Measurements from ENCODE around the gene SMIM5.

SMIM5 gene

GRCh38 chr17:75603123-75603522 lies 30.1 kb upstream of the SMIM5 start:
- DNase-seq (ENCODE audit: low read depth, low spot score): no peak

DNA sequence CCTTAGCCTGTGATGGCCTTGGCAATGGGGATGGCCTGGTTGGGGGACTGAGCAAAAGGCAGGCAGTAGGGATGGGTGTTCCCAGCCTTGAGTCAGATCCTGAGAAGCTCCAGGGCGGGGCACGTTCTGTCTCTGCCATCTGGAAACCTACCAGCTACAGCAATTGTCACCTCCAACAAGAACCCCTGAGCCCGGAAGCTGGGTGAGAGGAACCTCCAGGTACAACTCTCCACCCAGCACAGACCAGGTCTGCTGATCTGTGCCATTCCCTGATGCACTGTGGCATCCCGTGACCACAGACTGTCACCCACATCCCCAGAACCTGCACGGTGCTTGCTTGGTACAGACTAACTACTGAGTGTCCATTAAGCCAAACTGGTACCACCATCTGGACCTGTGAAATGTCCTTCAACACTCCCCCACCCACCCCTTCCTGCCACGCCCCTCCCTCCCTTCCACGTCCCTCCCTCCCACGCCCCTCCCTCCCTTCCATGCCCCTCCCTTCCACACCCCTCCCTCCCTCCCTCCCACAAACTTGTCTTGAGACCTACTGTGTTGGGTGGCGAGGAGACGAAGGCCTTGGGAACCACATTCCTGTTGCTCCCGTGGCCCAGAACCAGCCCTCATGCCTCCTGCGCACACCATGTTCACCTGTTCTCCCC lies 29.1 kb upstream of the SMIM5 start:
- no peak for DNase-seq (ENCODE audit: low read depth, low spot score)

GRCh38 chr17:75605790-75606189 lies 27.4 kb upstream of the SMIM5 start:
- no peak for DNase-seq (ENCODE audit: low read depth, low spot score)

GRCh38 chr17:75607086-75607485 lies 26.1 kb upstream of the SMIM5 start:
- DNase-seq (ENCODE audit: low read depth, low spot score): no peak

DNA sequence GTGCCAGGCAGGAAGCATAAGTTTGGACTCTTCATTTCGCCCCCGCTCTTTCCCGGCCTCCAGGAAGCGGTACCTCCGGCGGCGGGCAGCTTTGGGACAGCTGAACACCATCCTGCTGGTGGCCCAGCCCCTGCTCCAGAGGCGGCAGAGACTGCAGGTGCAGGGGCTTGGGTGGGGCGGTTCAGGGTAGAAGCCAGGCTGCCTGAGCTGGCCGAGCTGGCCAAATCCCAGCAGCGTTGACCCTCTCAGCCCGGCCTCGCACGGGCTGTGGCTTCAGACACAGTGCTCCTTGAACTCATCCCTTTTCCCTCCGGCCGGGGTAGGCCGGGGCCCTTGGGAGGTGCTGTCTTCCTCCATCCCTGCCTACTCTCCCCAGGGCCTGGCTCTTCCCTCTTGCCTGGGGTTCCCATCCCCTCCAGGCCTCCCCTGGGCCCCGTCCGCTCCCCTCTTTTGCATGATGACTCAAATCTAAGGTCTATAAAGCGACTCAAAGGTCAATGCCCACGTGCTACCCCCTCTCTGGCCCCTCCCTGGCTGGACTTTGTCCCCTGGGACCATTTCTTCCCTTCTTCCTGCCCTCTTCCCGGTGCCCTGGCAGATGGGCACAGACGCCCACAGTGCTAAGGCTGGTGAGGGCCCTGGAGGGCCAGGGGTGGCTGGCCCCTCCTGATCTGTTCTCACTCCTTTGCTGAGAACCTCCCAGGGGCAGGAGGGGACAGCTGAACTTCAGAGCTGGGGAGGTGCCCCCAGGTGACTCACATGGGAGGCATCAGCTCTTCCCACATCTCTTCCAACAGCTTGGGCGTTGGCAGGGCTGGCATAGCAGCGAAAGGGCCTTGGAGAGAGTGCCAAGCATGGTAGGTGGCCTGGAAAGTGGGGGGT lies 22.9 kb upstream of the SMIM5 start:
- no peak for DNase-seq (ENCODE audit: low read depth, low spot score)

DNA sequence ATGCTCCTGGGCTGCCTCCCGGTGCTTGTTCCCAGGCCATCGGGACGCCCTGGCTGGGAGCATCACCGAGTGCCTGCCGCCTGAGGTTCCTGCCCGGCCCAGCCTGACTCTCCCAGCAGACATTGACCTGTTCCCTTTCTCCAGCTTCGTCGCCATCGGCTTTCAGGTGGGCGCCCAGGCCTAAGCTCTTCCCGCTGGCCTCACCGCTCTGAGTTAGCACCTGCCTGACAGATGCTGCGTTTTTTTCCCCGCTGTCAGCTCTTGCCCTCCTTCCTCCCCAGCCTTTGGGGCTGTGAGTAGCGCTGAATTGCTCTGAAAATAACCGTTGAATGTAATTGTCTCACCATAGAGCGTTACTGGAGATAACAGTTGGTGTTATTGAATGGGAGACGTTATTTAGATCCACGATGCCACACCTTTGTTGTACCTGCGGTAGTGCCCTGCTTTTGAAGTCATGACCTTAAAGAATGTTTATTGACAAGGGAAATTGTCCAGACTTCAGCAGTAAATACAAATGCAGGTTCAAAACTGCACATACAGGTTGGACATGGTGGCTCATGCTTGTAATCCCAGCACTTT lies 21.3 kb upstream of the SMIM5 start:
- no peak for DNase-seq (ENCODE audit: low read depth, low spot score)

DNA sequence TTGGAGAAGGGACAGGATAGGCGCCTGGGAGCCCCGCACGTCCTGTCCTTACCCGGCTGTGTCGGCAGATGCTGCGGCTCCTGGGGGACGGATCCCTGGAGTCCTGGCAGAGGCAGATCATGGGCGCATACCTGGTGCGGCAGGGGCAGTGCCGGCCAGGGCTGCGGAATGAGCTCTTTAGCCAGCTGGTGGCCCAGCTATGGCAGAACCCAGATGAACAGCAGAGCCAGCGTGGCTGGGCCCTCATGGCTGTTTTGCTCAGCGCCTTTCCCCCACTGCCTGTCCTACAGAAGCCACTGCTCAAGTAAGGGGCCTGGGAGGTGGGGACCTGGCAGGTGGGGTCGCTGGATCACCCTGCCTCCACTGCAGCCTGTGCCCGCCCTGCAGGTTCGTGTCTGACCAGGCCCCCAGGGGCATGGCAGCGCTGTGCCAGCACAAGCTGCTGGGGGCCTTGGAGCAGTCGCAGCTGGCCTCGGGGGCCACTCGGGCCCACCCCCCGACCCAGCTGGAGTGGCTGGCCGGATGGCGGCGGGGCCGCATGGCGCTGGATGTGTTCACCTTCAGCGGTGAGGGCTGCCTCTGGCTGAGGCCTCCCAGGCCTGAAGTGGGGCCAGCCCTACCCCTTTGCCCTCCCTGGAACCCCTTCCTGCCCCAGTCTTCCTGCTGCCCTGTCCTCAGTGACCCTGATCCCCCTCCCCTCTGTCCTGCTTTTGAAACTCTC lies 20.2 kb upstream of the SMIM5 start:
- DNase-seq (ENCODE audit: low read depth, low spot score): no peak

- DNase-seq (ENCODE audit: low read depth, low spot score): no peak
These were observed 19.2 kb upstream of the SMIM5 start for GRCh38 chr17:75614006-75614405.

DNA sequence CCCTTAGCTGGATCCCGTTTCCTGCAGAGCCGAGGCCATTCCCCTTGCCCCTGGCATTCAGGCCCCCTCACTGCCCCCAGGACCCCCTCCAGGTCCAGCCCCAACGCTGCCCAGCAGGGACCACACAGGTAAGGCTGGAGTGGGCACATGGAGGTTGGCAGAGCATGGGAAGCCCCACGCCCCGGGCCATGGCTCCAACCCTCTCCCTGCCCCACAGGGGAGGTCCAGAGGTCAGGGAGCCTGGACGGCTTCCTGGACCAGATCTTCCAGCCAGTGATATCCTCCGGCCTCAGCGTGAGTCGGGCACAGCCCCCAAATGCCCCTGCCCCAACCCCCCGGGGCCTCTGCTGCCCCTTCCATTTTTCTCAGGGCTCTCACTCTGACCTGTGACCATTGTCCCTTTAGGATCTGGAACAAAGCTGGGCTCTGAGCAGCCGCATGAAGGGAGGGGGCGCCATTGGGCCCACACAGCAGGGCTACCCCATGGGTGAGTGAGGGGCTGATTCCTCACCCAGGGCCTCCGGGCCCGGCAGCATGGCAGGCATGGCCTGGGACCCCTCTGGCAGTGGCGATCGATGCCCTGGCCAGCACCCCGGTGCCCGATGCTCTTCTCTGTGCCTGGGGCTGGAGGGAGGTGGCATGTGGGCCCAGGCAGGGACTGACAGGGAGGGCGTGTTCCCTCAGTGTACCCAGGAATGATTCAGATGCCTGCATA lies 18.5 kb upstream of the SMIM5 start:
- DNase-seq (ENCODE audit: low read depth, low spot score): no peak

- no peak for DNase-seq (ENCODE audit: low read depth, low spot score)
These were observed 17.9 kb upstream of the SMIM5 start for GRCh38 chr17:75615301-75615700.

DNA sequence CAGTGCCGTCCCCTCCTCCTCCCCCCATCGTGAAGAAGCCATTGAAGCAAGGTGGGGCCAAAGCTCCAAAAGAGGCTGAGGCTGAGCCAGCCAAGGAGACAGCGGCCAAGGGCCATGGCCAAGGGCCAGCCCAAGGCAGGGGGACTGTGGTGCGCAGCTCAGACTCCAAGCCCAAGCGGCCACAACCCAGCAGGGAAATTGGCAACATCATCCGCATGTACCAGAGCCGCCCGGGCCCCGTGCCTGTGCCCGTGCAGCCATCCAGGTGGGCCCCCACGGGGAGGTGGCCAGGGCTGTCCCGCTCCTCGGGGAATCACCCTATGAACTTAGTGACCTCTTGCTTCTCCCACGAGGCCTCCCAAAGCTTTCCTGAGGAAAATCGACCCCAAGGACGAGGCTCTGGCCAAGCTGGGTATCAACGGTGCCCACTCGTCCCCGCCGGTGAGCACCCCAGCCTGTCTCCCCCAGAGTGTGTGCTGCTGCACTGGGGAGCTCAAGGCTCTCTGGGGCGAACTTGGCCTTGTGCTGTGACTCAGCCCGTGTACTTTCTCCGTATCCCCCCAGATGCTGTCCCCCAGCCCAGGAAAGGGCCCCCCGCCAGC lies 16.6 kb upstream of the SMIM5 start:
- no peak for DNase-seq (ENCODE audit: low read depth, low spot score)

- no peak for DNase-seq (ENCODE audit: low read depth, low spot score)
These were observed 16.0 kb upstream of the SMIM5 start for GRCh38 chr17:75617218-75617617.

DNA sequence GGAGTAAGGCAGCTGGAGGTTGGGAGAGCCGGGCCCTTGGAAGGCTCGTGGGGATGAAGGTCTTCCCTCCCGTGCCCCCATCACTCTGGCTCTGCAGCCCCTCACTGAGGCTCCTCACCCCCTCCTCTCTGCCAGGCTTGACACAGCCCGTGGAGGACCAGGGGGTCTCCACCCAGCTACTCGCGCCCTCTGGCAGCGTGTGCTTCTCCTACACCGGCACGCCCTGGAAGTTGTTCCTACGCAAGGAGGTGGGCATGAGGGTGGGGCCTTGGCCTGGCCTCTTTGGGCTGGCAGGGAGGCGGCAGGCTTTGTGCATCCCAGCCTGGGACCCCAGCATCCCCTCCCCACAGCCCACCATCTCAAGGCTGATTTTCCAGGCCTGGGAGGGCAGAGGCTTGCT lies 15.6 kb upstream of the SMIM5 start:
- DNase-seq (ENCODE audit: low read depth, low spot score): no peak

DNA sequence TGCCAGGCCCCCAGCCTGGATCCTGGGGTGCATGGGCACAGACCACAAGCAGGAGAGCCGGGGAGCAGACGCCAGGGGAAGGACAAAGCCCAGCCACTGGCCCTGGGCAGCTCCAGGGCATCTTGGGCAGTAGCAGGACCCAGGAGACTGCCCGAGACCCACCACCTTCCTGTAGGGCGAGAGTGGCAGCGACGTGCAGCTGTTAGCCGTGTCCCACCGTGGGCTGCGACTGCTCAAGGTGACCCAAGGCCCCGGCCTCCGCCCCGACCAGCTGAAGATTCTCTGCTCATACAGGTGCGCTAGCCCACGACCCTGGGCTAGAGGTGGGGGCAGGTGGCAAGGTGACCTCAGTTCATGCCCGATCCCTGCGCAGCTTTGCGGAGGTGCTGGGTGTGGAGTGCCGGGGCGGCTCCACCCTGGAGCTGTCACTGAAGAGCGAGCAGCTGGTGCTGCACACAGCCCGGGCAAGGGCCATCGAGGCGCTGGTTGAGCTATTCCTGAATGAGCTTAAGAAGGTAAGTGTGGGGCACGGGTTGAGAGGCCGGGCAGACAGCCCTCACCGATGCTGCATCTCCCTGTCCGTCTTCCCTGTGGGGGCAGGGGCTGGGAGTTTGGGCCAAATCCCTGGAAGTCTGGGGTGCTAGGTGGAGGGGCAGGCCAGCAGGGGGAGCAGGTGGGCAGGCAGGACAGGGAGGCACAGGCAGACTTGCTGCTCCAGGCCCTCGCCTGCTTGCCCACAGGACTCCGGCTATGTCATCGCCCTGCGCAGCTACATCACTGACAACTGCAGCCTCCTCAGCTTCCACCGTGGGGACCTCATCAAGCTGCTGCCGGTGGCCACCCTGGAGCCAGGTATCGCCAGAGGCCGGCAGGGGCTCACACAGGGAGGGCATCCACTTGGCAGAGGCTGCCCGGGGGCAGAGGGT lies 13.5 kb upstream of the SMIM5 start:
- DNase-seq (ENCODE audit: low read depth, low spot score): no peak

GRCh38 chr17:75621489-75621888 lies 11.7 kb upstream of the SMIM5 start:
- no peak for DNase-seq (ENCODE audit: low read depth, low spot score)

- no peak for DNase-seq (ENCODE audit: low read depth, low spot score)
These were observed 11.2 kb upstream of the SMIM5 start for GRCh38 chr17:75622076-75622475.

- DNase-seq (ENCODE audit: low read depth, low spot score): no peak
These were observed 10.4 kb upstream of the SMIM5 start for GRCh38 chr17:75622771-75623273.

DNA sequence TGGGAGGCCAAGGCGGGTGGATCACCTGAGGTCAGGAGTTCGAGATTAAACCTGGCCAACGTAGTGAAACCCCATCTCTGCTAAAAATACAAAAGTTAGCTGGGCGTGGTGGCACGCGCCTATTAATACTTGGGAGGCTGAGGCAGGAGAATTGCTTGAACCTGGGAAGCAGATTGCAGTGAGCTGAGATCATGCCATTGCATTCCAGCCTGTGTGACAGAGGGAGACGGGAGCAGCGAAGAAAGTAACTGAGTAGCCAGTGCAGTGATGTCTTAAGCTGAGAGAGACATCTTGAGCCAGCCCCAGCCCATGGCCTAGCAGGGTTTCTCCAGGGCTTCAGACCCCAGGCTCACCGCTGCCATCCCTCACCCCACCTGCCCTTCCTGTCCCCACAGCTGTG lies 9.8 kb upstream of the SMIM5 start:
- no peak for DNase-seq (ENCODE audit: low read depth, low spot score)

GRCh38 chr17:75624021-75624420 lies 9.2 kb upstream of the SMIM5 start:
- DNase-seq (ENCODE audit: low read depth, low spot score): no peak

Data from activated naive CD8-positive, alpha-beta T cell treated with anti-CD3 and anti-CD28 coated beads, Interleukin-2, amount 50 U/mL, for 16 hours (primary cell).